ENCODE results near the gene ZBTB18.
"Not testable (repeated sequence)": the region's sequence is repeated elsewhere in the genome, so short reads cannot be mapped to it uniquely, and the experiment has no call there.

Gene ZBTB18

GRCh38 chr1:244022864-244023440 is 28.1 kb upstream of the ZBTB18 start:
- DNase-seq, result no peak
- H3K27me3 Mint-ChIP-seq, result no peaks in the 10 kb centered on the region
- H3K36me3 Mint-ChIP-seq (ENCODE audit: low read depth), result no peaks in the 10 kb centered on the region
- no peak overlapping the region for H3K27ac Mint-ChIP-seq
- H3K4me1 Mint-ChIP-seq (ENCODE audit: low read depth), result no peaks in the 10 kb centered on the region
- no peak overlapping the region for H3K4me3 Mint-ChIP-seq
- no peaks in the 10 kb centered on the region for H3K9me3 Mint-ChIP-seq

- Mint-ChIP-seq H3K27ac (no peak overlapping the region), H3K9me3 (no peaks in the 10 kb centered on the region), H3K27me3 (no peaks in the 10 kb centered on the region)
These were observed 23.5 kb upstream of the ZBTB18 start for GRCh38 chr1:244027491-244028145.

GRCh38 chr1:244028701-244029100 is 22.4 kb upstream of the ZBTB18 start:
- Mint-ChIP-seq H3K9me3 (no peaks in the 10 kb centered on the region), H3K4me3 (no peak overlapping the region), H3K36me3 (ENCODE audit: low read depth) (no peaks in the 10 kb centered on the region), H3K27ac (no peak overlapping the region), H3K27me3 (no peaks in the 10 kb centered on the region), H3K4me1 (ENCODE audit: low read depth) (no peaks in the 10 kb centered on the region)
- no peak for DNase-seq

More at GRCh38 chr1:244027491-244028145, 23.5 kb upstream of the ZBTB18 start:
- no peak for DNase-seq
- H3K4me1 Mint-ChIP-seq (ENCODE audit: low read depth), result no peaks in the 10 kb centered on the region
- H3K36me3 Mint-ChIP-seq (ENCODE audit: low read depth), result no peaks in the 10 kb centered on the region
- no peak overlapping the region for H3K4me3 Mint-ChIP-seq

GRCh38 chr1:244029124-244029523 is 22.0 kb upstream of the ZBTB18 start:
- Mint-ChIP-seq H3K4me1 (ENCODE audit: low read depth) (no peaks in the 10 kb centered on the region), H3K27ac (no peak overlapping the region), H3K36me3 (ENCODE audit: low read depth) (no peaks in the 10 kb centered on the region), H3K27me3 (no peaks in the 10 kb centered on the region), H3K4me3 (no peak overlapping the region), H3K9me3 (no peaks in the 10 kb centered on the region)
- DNase-seq, result no peak

- H3K4me1 Mint-ChIP-seq (ENCODE audit: low read depth), result no peaks in the 10 kb centered on the region
- no peaks in the 10 kb centered on the region for H3K9me3 Mint-ChIP-seq
- H3K27ac Mint-ChIP-seq, result no peak overlapping the region
- no peak for DNase-seq
- no peaks in the 10 kb centered on the region for H3K27me3 Mint-ChIP-seq
- no peaks in the 10 kb centered on the region for H3K36me3 Mint-ChIP-seq (ENCODE audit: low read depth)
- no peak overlapping the region for H3K4me3 Mint-ChIP-seq
These were observed 20.5 kb upstream of the ZBTB18 start for GRCh38 chr1:244030481-244031040.

GRCh38 chr1:244035358-244035757 is 15.7 kb upstream of the ZBTB18 start:
- H3K9me3 Mint-ChIP-seq, result no peaks in the 10 kb centered on the region
- H3K4me3 Mint-ChIP-seq, result no peak overlapping the region
- H3K4me1 Mint-ChIP-seq (ENCODE audit: low read depth), result no peaks in the 10 kb centered on the region
- no peaks in the 10 kb centered on the region for H3K36me3 Mint-ChIP-seq (ENCODE audit: low read depth)
- H3K27me3 Mint-ChIP-seq, result no peaks in the 10 kb centered on the region
- no peak overlapping the region for H3K27ac Mint-ChIP-seq
- DNase-seq, result no peak

- Mint-ChIP-seq H3K4me1 (ENCODE audit: low read depth) (no peaks in the 10 kb centered on the region), H3K27me3 (no peaks in the 10 kb centered on the region), H3K36me3 (ENCODE audit: low read depth) (no peaks in the 10 kb centered on the region), H3K4me3 (no peak overlapping the region), H3K27ac (no peak overlapping the region), H3K9me3 (no peaks in the 10 kb centered on the region)
- no peak for DNase-seq
These were observed 13.8 kb upstream of the ZBTB18 start for GRCh38 chr1:244037252-244037651.

GRCh38 chr1:244041466-244042120 is 9.5 kb upstream of the ZBTB18 start:
- no peaks in the 10 kb centered on the region for H3K9me3 Mint-ChIP-seq
- no peak overlapping the region for H3K27ac Mint-ChIP-seq
- H3K27me3 Mint-ChIP-seq, result no peaks in the 10 kb centered on the region
- no peak overlapping the region for H3K4me3 Mint-ChIP-seq
- no peak for DNase-seq
- no peaks in the 10 kb centered on the region for H3K36me3 Mint-ChIP-seq (ENCODE audit: low read depth)
- H3K4me1 Mint-ChIP-seq (ENCODE audit: low read depth), result peaks cover 17% of the 10 kb centered on the region

- Mint-ChIP-seq H3K4me1 (ENCODE audit: low read depth) (peaks cover 24% of the 10 kb centered on the region), H3K36me3 (ENCODE audit: low read depth) (no peaks in the 10 kb centered on the region), H3K27ac (no peak overlapping the region), H3K4me3 (no peak overlapping the region), H3K9me3 (no peaks in the 10 kb centered on the region), H3K27me3 (no peaks in the 10 kb centered on the region)
- DNase-seq, result no peak
These were observed 8.8 kb upstream of the ZBTB18 start for GRCh38 chr1:244042293-244042692.

- H3K27ac Mint-ChIP-seq, result no peak overlapping the region
- no peak overlapping the region for H3K4me3 Mint-ChIP-seq
- H3K4me1 Mint-ChIP-seq (ENCODE audit: low read depth), result peaks cover 26% of the 10 kb centered on the region
- DNase-seq, result no peak
- no peaks in the 10 kb centered on the region for H3K27me3 Mint-ChIP-seq
- peaks cover 3% of the 10 kb centered on the region for H3K36me3 Mint-ChIP-seq (ENCODE audit: low read depth)
- no peaks in the 10 kb centered on the region for H3K9me3 Mint-ChIP-seq
These were observed 6.7 kb upstream of the ZBTB18 start for GRCh38 chr1:244044423-244044822.

GRCh38 chr1:244046254-244046653 is 4.8 kb upstream of the ZBTB18 start:
- not testable (repeated sequence) for H3K9me3 Mint-ChIP-seq; H3K36me3 Mint-ChIP-seq (ENCODE audit: low read depth); DNase-seq; H3K27me3 Mint-ChIP-seq
- Mint-ChIP-seq H3K4me1 (ENCODE audit: low read depth) (peaks cover 26% of the 10 kb centered on the region), H3K27ac (peak overlapping the region; percentile 98), H3K4me3 (peak overlapping the region; percentile 96)

- peaks cover 26% of the 10 kb centered on the region for H3K4me1 Mint-ChIP-seq (ENCODE audit: low read depth)
- H3K9me3 Mint-ChIP-seq, result no peaks in the 10 kb centered on the region
- H3K36me3 Mint-ChIP-seq (ENCODE audit: low read depth), result peaks cover 8% of the 10 kb centered on the region
- H3K27ac Mint-ChIP-seq, result peak overlapping the region; percentile 98
- H3K27me3 Mint-ChIP-seq, result no peaks in the 10 kb centered on the region
- DNase-seq, result no peak
- H3K4me3 Mint-ChIP-seq, result peak overlapping the region; percentile 96
These were observed 4.0 kb upstream of the ZBTB18 start for GRCh38 chr1:244046907-244047611.

GRCh38 chr1:244047621-244048255 is 3.3 kb upstream of the ZBTB18 start:
- H3K9me3 Mint-ChIP-seq, result no peaks in the 10 kb centered on the region
- H3K27me3 Mint-ChIP-seq, result no peaks in the 10 kb centered on the region
- peak overlapping the region; percentile 96 for H3K4me3 Mint-ChIP-seq
- peaks cover 8% of the 10 kb centered on the region for H3K36me3 Mint-ChIP-seq (ENCODE audit: low read depth)
- H3K4me1 Mint-ChIP-seq (ENCODE audit: low read depth), result peaks cover 26% of the 10 kb centered on the region
- no peak for DNase-seq
- H3K27ac Mint-ChIP-seq, result peak overlapping the region; percentile 98
